ENCODE results near the gene BCL6. TPM values are rescaled to one million over a fixed set of nuclear protein-coding genes. Genes with fewer than 3 reads are reported as not detected.
A peak's percentile ranks its signal among the peaks of the same experiment; 100 is the strongest.

The BCL6 gene
- total RNA-seq (10 to 100 TPM in 1 of 2 donors, 1 to 10 TPM in 1; 7.8 to 71.8 TPM), polyA plus RNA-seq (10 to 100 TPM in 1 of 2 donors, 1 to 10 TPM in 1; 9.1 to 17.6 TPM)

GRCh38 chr3:187745201-187746058 is at the start of gene BCL6:
Gene BCL6, minus strand, starts transcription at chr3:187745468. Its CDS starts 11,775 bp downstream, at chr3:187733693.
- Histone ChIP-seq H3K9ac (ENCODE audit: low read depth in 1 of 2, low read length in 2 of 2) (peak within 1 kb of the TSS; percentile 100), H3K4me3 (ENCODE audit: low read depth in 1 of 3, low read length in 3 of 3) (peak within 1 kb of the TSS; percentile 71 to 99 (median 97)), H3K9me3 (ENCODE audit: control insufficient read depth in 4 of 4, low read length in 3 of 4) (no peaks in the 10 kb centered on the region), H3K27ac (ENCODE audit: low read depth in 1 of 2, low read length in 2 of 2) (peak within 1 kb of the TSS; percentile 100), H3K27me3 (ENCODE audit: control insufficient read depth in 4 of 4, insufficient read depth in 4 of 4, low read length in 3 of 4) (no peaks in the 10 kb centered on the region), H3K4me1 (ENCODE audit: control insufficient read depth in 4 of 4, insufficient read depth in 4 of 4, low read length in 3 of 4) (peaks cover 3 to 52% (median 35%) of the 10 kb centered on the region in 4 donors), H3K36me3 (ENCODE audit: control insufficient read depth in 4 of 4, insufficient read depth in 3 of 4, low read depth in 1 of 4, low read length in 3 of 4) (no peaks in the 10 kb centered on the region)
- TF ChIP-seq FOXA2 (IDR thresholded peaks at IDR 0.05), result peak; percentile 74
- peak; percentile 53 to 68 for TF ChIP-seq RXRA (IDR thresholded peaks at IDR 0.05)
- TF ChIP-seq HNF4A (conservative IDR thresholded peaks at IDR 0.05), result peak; percentile 53 to 64
- TF ChIP-seq MAX (IDR thresholded peaks at IDR 0.05), result peak; percentile 76
- peak; percentile 70 for TF ChIP-seq YY1 (IDR thresholded peaks at IDR 0.05)
- TF ChIP-seq EGR1 (IDR thresholded peaks at IDR 0.05; ENCODE audit: low read depth in 2 of 2), result peak in 1 of 2 donors; percentile 43
- no peak for TF ChIP-seq NR2F2 (IDR thresholded peaks at IDR 0.05)
- TF ChIP-seq ZBTB33 (IDR thresholded peaks at IDR 0.05), result peak; percentile 89
- TF ChIP-seq REST (IDR thresholded peaks at IDR 0.05), result peak; percentile 87
- peak in 1 of 2 donors; percentile 88 for TF ChIP-seq JUND (IDR thresholded peaks at IDR 0.05)
- peak; percentile 90 for TF ChIP-seq SP1 (IDR thresholded peaks at IDR 0.05)
- no peak for TF ChIP-seq CTCF (IDR thresholded peaks at IDR 0.05; ENCODE audit: low read depth, low read length, missing input control)
- peak in 1 of 2 donors; percentile 36 for TF ChIP-seq GABPA (IDR thresholded peaks at IDR 0.05 in 1 of 2, conservative IDR thresholded peaks at IDR 0.05 in 1 of 2)
- TF ChIP-seq FOXA1 (IDR thresholded peaks at IDR 0.05), result peak; percentile 59
- TF ChIP-seq TAF1 (conservative IDR thresholded peaks at IDR 0.05), result peak; percentile 97
- TF ChIP-seq RAD21 (IDR thresholded peaks at IDR 0.05), result peak in 1 of 2 donors; percentile 46
- TF ChIP-seq ATF3 (IDR thresholded peaks at IDR 0.05), result peak; percentile 76
- TF ChIP-seq HNF4G (IDR thresholded peaks at IDR 0.05), result no peak
- under 1% methylated on average over 40 of the region's 40 CpGs for WGBS
- DNase-seq (ENCODE audit: low spot score), result peak; percentile 90

Measured in liver (tissue), 9 donors.